NCI-H2227 (cell line): Measurements from ENCODE around the gene SOX6.
A peak's percentile ranks its signal among the peaks of the same experiment; 100 is the strongest.
"Not testable (repeated sequence)": the region's sequence is repeated elsewhere in the genome, so short reads cannot be mapped to it uniquely, and the experiment has no call there.

Source experiments
- DNase-seq: peaks from one replicate; lab custom pipeline; 2025; ENCODE audit not compliant: unreplicated experiment; lab: John Stamatoyannopoulos, UW

SOX6 gene

GRCh38 chr11:16052750-16053149 lies 303.6 kb downstream of the SOX6 start:
- DNase-seq, result no peak

GRCh38 chr11:16049611-16050010 lies 306.7 kb downstream of the SOX6 start:
- no peak for DNase-seq

GRCh38 chr11:16047073-16047472 lies 309.3 kb downstream of the SOX6 start:
- no peak for DNase-seq

GRCh38 chr11:16043617-16044016 lies 312.7 kb downstream of the SOX6 start:
- DNase-seq, result no peak

- no peak for DNase-seq
Observed at GRCh38 chr11:16041207-16041606, 315.1 kb downstream of the SOX6 start.

- peak; percentile 21 for DNase-seq
Observed at GRCh38 chr11:16040151-16040550, 316.2 kb downstream of the SOX6 start.

DNA sequence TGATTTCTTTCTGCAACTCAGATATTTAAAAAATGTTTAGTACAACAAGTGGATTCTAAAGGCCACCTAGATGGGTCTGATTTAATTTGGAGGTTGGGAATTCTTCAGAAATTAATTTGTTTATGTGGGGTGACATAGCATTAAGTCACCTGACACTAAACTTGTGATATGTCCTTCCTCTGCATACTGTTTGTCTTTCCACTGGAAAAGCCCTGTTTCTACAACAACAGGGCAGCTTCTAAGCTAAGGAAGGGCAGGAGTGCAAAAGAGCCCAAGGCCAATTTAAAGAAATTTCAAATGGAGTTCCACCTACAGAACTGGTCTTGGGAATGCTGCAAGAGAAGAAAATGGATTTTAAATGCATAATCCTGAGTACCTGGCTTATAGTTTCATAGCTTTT lies 319.2 kb downstream of the SOX6 start:
- no peak for DNase-seq

DNA sequence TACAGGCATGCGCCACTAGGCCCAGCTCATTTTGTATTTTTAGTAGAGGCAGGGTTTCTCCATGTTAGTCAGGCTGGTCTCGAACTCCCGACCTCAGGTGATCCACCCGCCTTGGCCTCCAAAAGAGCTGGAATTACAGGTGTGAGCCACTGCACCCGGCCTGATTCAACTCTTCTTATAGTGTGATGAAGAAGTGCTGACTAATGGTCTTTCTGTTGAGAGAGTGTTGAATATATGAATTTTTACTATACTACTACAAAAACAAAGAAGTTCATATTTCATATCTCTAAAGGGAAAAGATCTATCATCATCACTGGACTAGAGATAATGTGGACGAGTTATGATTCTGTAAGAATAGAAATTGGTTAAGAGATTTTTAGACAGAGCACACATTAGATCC lies 320.1 kb downstream of the SOX6 start:
- no peak for DNase-seq

DNA sequence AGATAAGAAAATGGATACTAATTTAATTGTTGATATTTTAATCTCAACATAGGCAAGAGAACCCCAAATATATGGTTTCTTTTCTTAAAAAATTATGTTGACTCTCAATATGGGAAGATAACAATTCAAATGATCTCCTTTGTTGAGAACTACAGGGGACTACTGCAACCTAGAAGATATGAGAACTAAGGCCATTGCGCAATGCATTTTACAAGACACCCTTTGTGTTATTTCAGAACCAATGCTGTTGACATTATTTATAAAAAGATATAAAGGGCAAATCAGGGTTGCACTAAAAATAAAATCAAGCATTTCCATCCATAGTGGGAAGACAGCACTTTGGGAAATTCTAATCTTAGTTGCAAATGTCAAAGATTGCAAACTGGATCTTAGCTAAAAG lies 322.3 kb downstream of the SOX6 start:
- no peak for DNase-seq

DNA sequence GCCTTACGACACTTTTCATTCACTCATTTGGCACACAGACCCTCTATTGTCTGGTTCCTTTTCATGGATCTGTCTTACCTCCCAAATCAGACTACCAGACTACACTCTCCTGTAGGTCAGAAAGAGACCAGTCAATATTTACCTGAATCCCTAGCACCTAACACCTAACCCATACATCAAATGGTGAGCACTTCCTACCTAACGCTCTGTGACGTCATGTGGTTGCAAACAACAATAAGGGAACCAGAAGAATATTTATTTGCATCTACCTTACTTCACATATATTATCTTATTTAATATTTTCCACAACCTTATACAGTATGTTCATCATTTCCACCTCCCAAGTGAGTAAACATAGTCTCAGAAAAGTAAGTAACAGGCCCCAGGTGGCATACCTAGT lies 323.4 kb downstream of the SOX6 start:
- no peak for DNase-seq

DNA sequence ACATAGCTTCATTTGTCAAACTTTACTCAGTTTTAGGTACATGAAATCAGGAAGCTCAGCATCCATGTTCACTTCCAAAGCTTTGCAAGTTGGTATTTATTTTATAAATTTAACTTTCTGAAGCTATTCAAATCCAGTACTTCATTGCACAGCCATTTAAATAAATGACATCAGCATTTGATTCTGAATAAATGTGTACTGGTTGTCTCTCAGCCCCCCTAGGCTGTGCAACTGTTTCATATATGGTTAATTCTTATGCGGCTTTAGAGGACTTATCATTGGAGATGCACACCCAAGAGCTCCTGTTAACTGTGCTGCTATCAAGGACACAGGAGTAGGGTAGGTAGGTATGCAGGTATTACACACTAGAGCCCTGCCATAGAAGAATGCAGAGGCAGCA lies 325.1 kb downstream of the SOX6 start:
- no peak for DNase-seq

DNA sequence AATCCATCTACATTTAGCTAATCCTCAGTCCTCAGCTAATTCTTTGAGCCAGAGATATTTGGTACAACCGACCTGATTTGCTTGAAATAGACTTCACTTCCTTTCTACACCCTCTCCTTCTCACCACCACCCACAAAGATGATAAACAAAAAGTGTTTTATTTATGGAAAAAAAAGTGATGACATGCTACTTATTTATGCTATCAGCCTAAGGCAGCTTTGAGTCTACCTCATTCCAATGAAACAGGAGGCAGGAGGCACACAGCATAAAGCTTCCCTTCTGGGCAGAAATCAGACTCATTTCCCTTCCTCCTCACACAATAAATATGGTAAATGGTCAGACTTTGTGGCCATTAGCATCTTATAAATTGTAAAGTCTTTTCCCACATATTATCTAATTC lies 325.7 kb downstream of the SOX6 start:
- DNase-seq, result no peak

DNA sequence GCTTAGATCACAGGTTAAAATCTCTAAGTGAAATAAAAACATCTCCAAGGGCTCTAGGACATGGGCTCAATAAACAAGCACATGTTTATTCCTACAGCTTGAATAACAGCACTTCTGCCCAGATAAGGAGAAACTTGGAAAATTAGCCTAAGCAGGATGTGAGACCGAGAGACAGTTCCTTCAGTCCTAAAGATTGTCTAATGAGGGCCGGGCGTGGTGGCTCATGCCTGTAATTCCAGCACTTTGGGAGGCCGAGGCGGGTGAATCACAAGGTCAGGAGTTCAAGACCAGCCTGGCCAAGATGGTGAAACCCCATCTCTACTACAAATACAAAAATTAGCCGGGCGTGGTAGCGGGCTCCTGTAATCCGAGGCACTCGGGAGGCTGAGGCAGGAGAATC lies 327.2 kb downstream of the SOX6 start:
- not testable (repeated sequence) for DNase-seq

DNA sequence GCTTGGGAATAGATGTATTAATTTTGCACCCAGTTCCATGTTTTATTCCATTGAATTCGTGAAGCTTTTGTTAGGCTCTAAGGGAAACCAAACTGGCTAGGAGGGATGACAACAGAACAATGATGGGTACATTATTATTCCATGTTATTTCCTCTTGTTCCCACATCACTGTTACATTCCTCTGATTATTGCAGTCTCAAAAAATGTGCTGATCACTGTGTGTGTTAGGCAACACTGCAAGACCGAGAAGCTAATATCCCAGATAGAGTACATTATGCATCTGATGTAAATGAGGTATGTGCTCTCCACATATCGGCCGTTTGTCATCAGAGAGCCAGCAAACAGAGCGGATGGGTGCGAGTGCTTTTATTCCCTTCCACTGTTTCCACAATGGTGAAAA lies 327.9 kb downstream of the SOX6 start:
- no peak for DNase-seq

- DNase-seq, result no peak
Observed at GRCh38 chr11:16027621-16028020, 328.7 kb downstream of the SOX6 start.

DNA sequence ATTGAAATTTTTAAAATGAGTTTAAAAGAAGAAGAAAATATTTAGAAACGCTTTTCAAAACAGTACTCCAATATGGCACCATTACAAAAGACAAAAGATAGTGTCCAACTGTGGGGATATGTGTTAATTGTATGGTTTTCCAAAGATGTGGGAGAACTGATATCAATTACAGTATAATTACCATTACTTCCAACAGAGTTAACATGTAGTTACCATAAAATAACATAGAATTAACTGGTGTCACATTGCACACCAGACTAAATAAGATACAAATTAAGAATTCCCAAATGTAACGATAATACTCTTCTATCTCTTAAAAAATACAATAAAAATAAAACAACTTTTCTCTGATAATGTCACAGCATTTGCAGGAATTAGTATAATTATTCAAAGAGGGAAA lies 329.5 kb downstream of the SOX6 start:
- DNase-seq, result no peak

GRCh38 chr11:16018931-16019330 lies 337.4 kb downstream of the SOX6 start:
- DNase-seq, result peak; percentile 6

GRCh38 chr11:16016468-16016829 lies 339.9 kb downstream of the SOX6 start:
- no peak for DNase-seq

GRCh38 chr11:16015741-16016467 lies 340.4 kb downstream of the SOX6 start:
- no peak for DNase-seq

DNA sequence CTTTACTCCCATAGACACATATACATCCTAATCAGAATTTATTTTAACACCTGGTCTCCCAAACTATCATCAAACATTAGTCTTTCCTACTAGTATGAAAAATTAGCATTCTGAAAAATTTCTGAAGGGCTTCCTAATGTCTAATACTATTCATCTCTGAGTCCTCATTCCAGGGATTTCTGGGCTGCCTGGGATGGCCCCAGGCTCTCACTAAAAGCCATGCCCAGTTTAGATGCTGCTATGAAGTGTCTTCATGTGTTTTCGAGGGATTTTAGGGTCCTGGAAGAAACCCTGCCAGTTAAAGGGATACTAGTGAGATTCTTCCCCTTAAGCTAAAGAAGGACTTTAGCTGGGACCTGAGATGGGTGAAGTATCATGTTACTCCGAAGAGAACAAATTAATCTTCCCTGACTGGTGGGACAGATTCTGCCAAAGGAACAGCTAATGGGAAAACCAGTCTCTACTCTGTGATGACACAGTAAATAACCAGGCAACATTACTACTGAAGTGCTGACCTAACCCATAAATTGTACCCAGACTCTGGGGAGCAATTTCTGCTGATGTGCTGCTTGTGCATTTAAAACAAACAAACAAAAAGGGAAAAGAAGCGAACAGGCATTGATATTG lies 342.6 kb downstream of the SOX6 start:
- DNase-seq, result no peak

GRCh38 chr11:16013242-16013641 lies 343.1 kb downstream of the SOX6 start:
- no peak for DNase-seq

- DNase-seq, result no peak
Observed at GRCh38 chr11:16012125-16012751, 344.1 kb downstream of the SOX6 start.

- DNase-seq, result no peak
Observed at GRCh38 chr11:16011396-16011795, 344.9 kb downstream of the SOX6 start.
